HEK293 (cell line): ENCODE measurements around the gene TOR1AIP2.

Experiments used
- IKZF3 ChIP-seq: fragments of 450-650 bp; IDR thresholded peaks from 2 replicates; pipeline ENCODE4 v1.5.0; 2018; ENCODE audit warnings: missing biosample characterization, mild to moderate bottlenecking, missing genetic modification characterization, moderate library complexity
- KLF16 ChIP-seq: fragments of 450-650 bp; formaldehyde crosslinking; IDR thresholded peaks from 2 replicates; pipeline ENCODE4 v1.5.1; 2017; ENCODE audit warnings: missing biosample characterization, missing genetic modification characterization
- KLF8 ChIP-seq: fragments of 450-650 bp; formaldehyde crosslinking; IDR thresholded peaks from 2 replicates; pipeline ENCODE4 v1.5.1; 2016; ENCODE audit warnings: missing biosample characterization, missing genetic modification characterization
- OSR2 ChIP-seq: fragments of 450-650 bp; formaldehyde crosslinking; IDR thresholded peaks from 2 replicates; pipeline ENCODE4 v1.5.1; 2016; ENCODE audit warnings: missing biosample characterization, missing genetic modification characterization
- PRDM6 ChIP-seq: fragments of 450-650 bp; formaldehyde crosslinking; IDR thresholded peaks from 2 replicates; pipeline ENCODE4 v1.5.1; 2017; ENCODE audit warnings: missing biosample characterization, missing genetic modification characterization
- SP3 ChIP-seq: fragments of 450-650 bp; formaldehyde crosslinking; IDR thresholded peaks from 2 replicates; pipeline ENCODE4 v1.5.1; 2016; ENCODE audit warnings: missing biosample characterization, missing genetic modification characterization
- TCF7L2 ChIP-seq: IDR thresholded peaks from 2 replicates; pipeline ENCODE4 v1.6.1; 2011; ENCODE audit warnings: low read depth, mild to moderate bottlenecking, inconsistent platforms, low read length, moderate library complexity, borderline replicate concordance
- TSHZ1 ChIP-seq: fragments of 450-650 bp; formaldehyde crosslinking; IDR thresholded peaks from 2 replicates; pipeline ENCODE4 v1.5.1; 2016; ENCODE audit warnings: missing biosample characterization, missing genetic modification characterization, borderline replicate concordance
- YY1 ChIP-seq: fragments of 450-650 bp; formaldehyde crosslinking; IDR thresholded peaks from 2 replicates; pipeline ENCODE4 v1.5.1; 2018; ENCODE audit warnings: missing biosample characterization, missing genetic modification characterization
- ZBTB44 ChIP-seq: fragments of 450-650 bp; IDR thresholded peaks from 2 replicates; pipeline ENCODE4 v1.5.1; 2018; ENCODE audit warnings: missing biosample characterization, mild to moderate bottlenecking, missing genetic modification characterization
- ZBTB49 ChIP-seq: fragments of 450-650 bp; formaldehyde crosslinking; IDR thresholded peaks from 2 replicates; pipeline ENCODE4 v1.5.1; 2016; ENCODE audit warnings: missing biosample characterization, missing genetic modification characterization, low read depth
- ZFP37 ChIP-seq: fragments of 450-650 bp; formaldehyde crosslinking; IDR thresholded peaks from 2 replicates; pipeline ENCODE4 v1.5.1; 2016; ENCODE audit warnings: missing biosample characterization, missing genetic modification characterization
- ZNF114 ChIP-seq: fragments of 450-650 bp; formaldehyde crosslinking; IDR thresholded peaks from 2 replicates; pipeline ENCODE4 v1.5.0; 2017; ENCODE audit warnings: missing biosample characterization, missing genetic modification characterization
- ZNF148 ChIP-seq: fragments of 450-650 bp; formaldehyde crosslinking; IDR thresholded peaks from 2 replicates; pipeline ENCODE4 v1.5.0; 2017; ENCODE audit warnings: missing biosample characterization, missing genetic modification characterization, borderline replicate concordance
- ZNF23 ChIP-seq: fragments of 450-650 bp; formaldehyde crosslinking; IDR thresholded peaks from 2 replicates; pipeline ENCODE4 v1.5.1; 2016; ENCODE audit warnings: missing biosample characterization, missing genetic modification characterization, borderline replicate concordance
- ZNF302 ChIP-seq: fragments of 450-650 bp; formaldehyde crosslinking; IDR thresholded peaks from 2 replicates; pipeline ENCODE4 v1.5.1; 2016; ENCODE audit warnings: missing biosample characterization, missing genetic modification characterization, low read depth
- ZNF341 ChIP-seq: fragments of 450-650 bp; formaldehyde crosslinking; IDR thresholded peaks from 2 replicates; pipeline ENCODE4; 2016; ENCODE audit warnings: low read depth, missing biosample characterization, missing genetic modification characterization
- ZNF37A ChIP-seq: fragments of 450-650 bp; IDR thresholded peaks from 2 replicates; pipeline ENCODE4 v1.5.1; 2018; ENCODE audit warnings: missing biosample characterization, missing genetic modification characterization
- ZNF391 ChIP-seq: fragments of 450-650 bp; formaldehyde crosslinking; IDR thresholded peaks from 2 replicates; pipeline ENCODE4 v1.5.1; 2016; ENCODE audit warnings: low read depth, missing biosample characterization, missing genetic modification characterization, borderline replicate concordance
- ZNF555 ChIP-seq: fragments of 450-650 bp; formaldehyde crosslinking; conservative IDR thresholded peaks from 2 replicates; pipeline ENCODE4 v1.5.1; 2017; ENCODE audit warnings: missing biosample characterization, mild to moderate bottlenecking, missing genetic modification characterization, inconsistent platforms
- ZNF580 ChIP-seq: fragments of 450-650 bp; formaldehyde crosslinking; IDR thresholded peaks from 2 replicates; pipeline ENCODE4 v1.5.1; 2016; ENCODE audit warnings: missing biosample characterization, missing genetic modification characterization
- ZNF610 ChIP-seq: fragments of 450-650 bp; formaldehyde crosslinking; IDR thresholded peaks from 2 replicates; pipeline ENCODE4 v1.5.1; 2016; ENCODE audit warnings: missing biosample characterization, missing genetic modification characterization, borderline replicate concordance
- ZNF664 ChIP-seq: fragments of 450-650 bp; formaldehyde crosslinking; IDR thresholded peaks from 2 replicates; pipeline ENCODE4 v1.5.1; 2016; ENCODE audit warnings: missing biosample characterization, missing genetic modification characterization
- ZNF843 ChIP-seq: fragments of 450-650 bp; formaldehyde crosslinking; IDR thresholded peaks from 2 replicates; pipeline ENCODE4 v1.5.1; 2016; ENCODE audit warnings: missing biosample characterization, missing genetic modification characterization
- ZSCAN18 ChIP-seq: fragments of 450-650 bp; formaldehyde crosslinking; IDR thresholded peaks from 2 replicates; pipeline ENCODE4 v1.5.1; 2016; ENCODE audit warnings: missing biosample characterization, missing genetic modification characterization

The TOR1AIP2 gene

GRCh38 chr1:179882253-179883039, 4.8 kb upstream of the TOR1AIP2 start, which contains the start of gene TOR1AIP1 (continued):
- TF ChIP-seq ZNF148 (tag by site-specific recombination), result no peak; the same call in 1 of the 2 replicates
- TF ChIP-seq ZNF23, result no peak
- TF ChIP-seq ZNF664 (tag by site-specific recombination), result peak; percentile 74
- TF ChIP-seq ZNF610 (tag by site-specific recombination), result peak; percentile 90
- peak; percentile 59; the same call in 1 of the 2 replicates for TF ChIP-seq ZSCAN18 (tag by site-specific recombination)
- peak; percentile 98 for TF ChIP-seq ZNF580 (tag by site-specific recombination)
- TF ChIP-seq ZBTB44 (tag by site-specific recombination), result peak; percentile 64
- TF ChIP-seq IKZF3, result 0 out of 2 replicates have a peak, but pooled peaks have one; percentile 6
- TF ChIP-seq ZFP37 (tag by site-specific recombination), result peak; percentile 95
- peak; percentile 95 for TF ChIP-seq KLF8
- no peak for TF ChIP-seq OSR2 (tag by site-specific recombination)
- no peak for TF ChIP-seq ZNF555 (tag by site-specific recombination)
- peak; percentile 59; the same call in 1 of the 2 replicates for TF ChIP-seq PRDM6 (tag by site-specific recombination)
- peak; percentile 91 for TF ChIP-seq KLF16 (tag by site-specific recombination)
- peak; percentile 78 for TF ChIP-seq ZNF843 (tag by site-specific recombination)
- TF ChIP-seq YY1 (tag by site-specific recombination), result peak; percentile 98
- TF ChIP-seq ZNF341, result peak; percentile 94
- peak; percentile 95 for TF ChIP-seq SP3
- 0 out of 2 replicates have a peak, but pooled peaks have one; percentile 70 for TF ChIP-seq ZNF37A (tag by site-specific recombination)
- TF ChIP-seq ZNF114 (tag by site-specific recombination), result no peak
- no peak; the same call in 1 of the 2 replicates for TF ChIP-seq ZNF302
- no peak for TF ChIP-seq ZBTB49 (tag by site-specific recombination)
- TF ChIP-seq ZNF391, result peak; percentile 96
- peak; percentile 86 for TF ChIP-seq TSHZ1
- TF ChIP-seq TCF7L2, result no peak
